HCT116 (cell line): ENCODE measurements around the gene RPL13A. TPM values are rescaled to one million over a fixed set of nuclear protein-coding genes. Genes with fewer than 3 reads are reported as not detected.

Source experiments
- ATAC-seq: fragments of 200-7000 bp; cut with Tn5 transposase; 2 replicates; pipeline ENCODE4 v1.9.1; 2020; ENCODE audit warnings: mild to moderate bottlenecking, moderate library complexity
- BruUV-seq: library from RNA; stranded (reverse); fragments of 400-500 nt; replicated peaks from 2 replicates; lab custom pipeline; 2021; lab: Mats Ljungman, UMichigan
- CTCF ChIA-PET: fragments of 300-600 bp; sonication (Branson Sonifier 250); formaldehyde crosslinking; loops from one replicate; lab custom pipeline; 2021; ENCODE audit warnings: antibody characterized with exemption; lab: Charles Lee
- POLR2A ChIA-PET: fragments of 300-600, 350-600 bp; sonication (Branson Sonifier 250); formaldehyde crosslinking; loops from one replicate; lab custom pipeline; 2021; ENCODE audit warnings: antibody characterized with exemption; lab: Charles Lee
- RAD21 ChIA-PET, 2 experiments: fragments of 300-600 bp; sonication (Branson Sonifier 250); formaldehyde crosslinking; loops; one replicate each; lab custom pipeline; 2023; ENCODE audit warnings: low total read pairs in 2 of 2; ENCODE audit not compliant: uncharacterized antibody in 2 of 2, unreplicated experiment in 2 of 2, low non-redundant PET in 1 of 2; lab: Charles Lee
- DNase-seq: peaks from one replicate; pipeline ENCODE4 v3.0.0-alpha.2; 2010; ENCODE audit warnings: low read depth, low spot score
- H2AFZ ChIP-seq: fragments of 200-600 bp; shearing (Covaris generic), sonication (generic); 2 replicates; pipeline ENCODE4 v1.6.1; 2017; ENCODE audit warnings: low read depth, mixed run types, mixed read lengths, antibody characterized with exemption, low read length; ENCODE audit not compliant: poor library complexity, severe bottlenecking
- H3K27ac ChIP-seq: 2 replicates; pipeline ENCODE4 v1.5.1; 2012; ENCODE audit warnings: low read depth, low read length
- H3K27me3 ChIP-seq: fragments of 200-600 bp; sonication (generic); 2 replicates; pipeline ENCODE4 v1.6.1; 2016; ENCODE audit warnings: mixed run types, low read length, mixed read lengths; ENCODE audit not compliant: insufficient read depth
- H3K36me3 ChIP-seq, 2 experiments: fragments of 200-500 bp in 1 of 2; fragments of 200-600 bp in 1 of 2; sonication (Bioruptor generic) in 1 of 2; sonication (generic) in 1 of 2; 2 replicates each; pipeline versions ENCODE4 v1.5.1 to v1.6.1; 2014 to 2016; ENCODE audit warnings: low read length in 2 of 2, inconsistent platforms in 1 of 2, mixed read lengths in 1 of 2, mixed run types in 1 of 2; ENCODE audit not compliant: insufficient read depth in 2 of 2, control insufficient read depth in 1 of 2
- H3K4me1 ChIP-seq, 2 experiments: fragments of 200-600 bp in 1 of 2; sonication (generic) in 1 of 2; 2 replicates each; pipeline versions ENCODE4 v1.5.1 to v1.6.1; 2012 to 2017; ENCODE audit warnings: low read length in 2 of 2, inconsistent platforms in 1 of 2, mild to moderate bottlenecking in 1 of 2, mixed read lengths in 1 of 2, mixed run types in 1 of 2, moderate library complexity in 1 of 2; ENCODE audit not compliant: insufficient read depth in 2 of 2, control insufficient read depth in 1 of 2
- H3K4me2 ChIP-seq: fragments of 200-600 bp; sonication (generic); 2 replicates; pipeline ENCODE4 v1.6.1; 2017; ENCODE audit warnings: mixed run types, low read length, mixed read lengths
- H3K4me3 ChIP-seq, 2 experiments: fragments of 200-600 bp in 1 of 2; sonication (generic) in 1 of 2; replicated peaks in 1 of 2; 2 replicates each; pipeline ENCODE4 v1.5.1; 2011 to 2016; ENCODE audit warnings: low read length in 2 of 2, control low read depth in 1 of 2, low read depth in 1 of 2, mild to moderate bottlenecking in 1 of 2, mixed read lengths in 1 of 2, mixed run types in 1 of 2
- H3K79me2 ChIP-seq: fragments of 200-600 bp; sonication (generic); 2 replicates; pipeline ENCODE4 v1.6.1; 2017; ENCODE audit warnings: mild to moderate bottlenecking, mixed run types, low read length, moderate library complexity, mixed read lengths; ENCODE audit not compliant: insufficient read depth
- H3K9ac ChIP-seq: fragments of 200-600 bp; sonication (generic); 2 replicates; pipeline ENCODE4 v1.6.1; 2016; ENCODE audit warnings: low read length, mixed read lengths
- H3K9me2 ChIP-seq: fragments of 200-600 bp; sonication (generic), shearing (Covaris generic); 2 replicates; pipeline ENCODE4 v1.6.1; 2017; ENCODE audit warnings: mixed run types, mild to moderate bottlenecking, moderate library complexity; ENCODE audit not compliant: insufficient read depth
- H3K9me3 ChIP-seq, 2 experiments: fragments of 200-500 bp in 1 of 2; fragments of 200-600 bp in 1 of 2; sonication (Bioruptor generic) in 1 of 2; sonication (generic) in 1 of 2; 2 replicates each; pipeline ENCODE4 v1.6.1; 2014 to 2017; ENCODE audit warnings: low read length in 2 of 2, mixed read lengths in 2 of 2, inconsistent platforms in 1 of 2, low read depth in 1 of 2, mild to moderate bottlenecking in 1 of 2, mixed run types in 1 of 2, moderate library complexity in 1 of 2; ENCODE audit not compliant: control insufficient read depth in 1 of 2, insufficient read depth in 1 of 2
- H4K20me1 ChIP-seq: fragments of 200-600 bp; sonication (generic), shearing (Covaris generic); 2 replicates; pipeline ENCODE4 v1.6.1; 2017; ENCODE audit warnings: mixed run types, mild to moderate bottlenecking, moderate library complexity; ENCODE audit not compliant: insufficient read depth
- CEBPB ChIP-seq: IDR thresholded peaks from 2 replicates; pipeline ENCODE4 v1.6.1; 2012; ENCODE audit warnings: low read depth
- EZH2 ChIP-seq: fragments of 200-600 bp; sonication (generic); IDR thresholded peaks from 2 replicates; pipeline ENCODE4 v1.6.1; 2017; ENCODE audit warnings: antibody characterized with exemption, mixed run types
- EZH2phosphoT487 ChIP-seq: fragments of 200-600 bp; IDR thresholded peaks from 2 replicates; pipeline ENCODE4 v1.6.1; 2018; ENCODE audit warnings: antibody characterized with exemption, borderline replicate concordance
- FOSL1 ChIP-seq: IDR thresholded peaks from 2 replicates; pipeline ENCODE4 v1.6.1; 2012; ENCODE audit warnings: low read depth
- POLR2A ChIP-seq: IDR thresholded peaks from 2 replicates; pipeline ENCODE4 v1.7.0; 2011; ENCODE audit warnings: borderline replicate concordance; ENCODE audit not compliant: insufficient read depth, insufficient read length; ENCODE audit errors: extremely low read depth
- SIN3A ChIP-seq: IDR thresholded peaks from 2 replicates; pipeline ENCODE4 v1.6.1; 2012; ENCODE audit warnings: low read depth
- SP1 ChIP-seq: IDR thresholded peaks from 2 replicates; pipeline ENCODE4 v1.6.1; 2012; ENCODE audit warnings: low read depth
- SRF ChIP-seq: IDR thresholded peaks from 2 replicates; pipeline ENCODE4 v1.6.1; 2012; ENCODE audit warnings: low read depth
- TCF7L2 ChIP-seq: IDR thresholded peaks from 2 replicates; pipeline ENCODE4 v1.7.0; 2011; ENCODE audit warnings: borderline replicate concordance, inconsistent platforms; ENCODE audit not compliant: insufficient read depth, insufficient read length; ENCODE audit errors: extremely low read depth
- ZNF274 ChIP-seq: fragments of 200-500 bp; sonication (Bioruptor generic); IDR thresholded peaks from 2 replicates; pipeline ENCODE4 v1.6.1; 2014; ENCODE audit warnings: mild to moderate bottlenecking, low read depth, low read length, inconsistent platforms
- intact Hi-C: fragments of 100-400 bp; cut with micrococcal nuclease; formaldehyde crosslinking; loops from 2 replicates; pipeline ENCODE4 v1.10.0; 2022
- total RNA-seq: library from RNA; stranded (reverse); gene quantifications from one replicate; pipeline ENCODE4 v1.2.1, GENCODE V29; 2021; ENCODE audit not compliant: unreplicated experiment
- TF ChIP-seq, protein P1 (sequence below): IDR thresholded peaks from 2 replicates; pipeline ENCODE4 v1.6.1; 2012
- TF ChIP-seq, protein P2 (sequence below): IDR thresholded peaks from 2 replicates; pipeline ENCODE4 v1.6.1; 2012; ENCODE audit warnings: low read depth
- TF ChIP-seq, protein P3 (sequence below), 3 experiments: fragments of 200-600 bp in 1 of 3; sonication (generic) in 1 of 3; IDR thresholded peaks in 2 of 3; conservative IDR thresholded peaks in 1 of 3; 2 replicates each; pipeline ENCODE4 v1.5.1; 2012 to 2017; ENCODE audit warnings: low read depth in 2 of 3, low read length in 2 of 3, antibody characterized with exemption in 1 of 3, borderline replicate concordance in 1 of 3, control low read depth in 1 of 3, mild to moderate bottlenecking in 1 of 3, mixed read lengths in 1 of 3, mixed run types in 1 of 3, moderate library complexity in 1 of 3; ENCODE audit not compliant: insufficient read depth in 1 of 3
- TF ChIP-seq, protein P4 (sequence below): IDR thresholded peaks from 2 replicates; pipeline ENCODE4 v1.6.1; 2012

Gene RPL13A
- total RNA-seq, 1 experiment from 2014 or later = 3,719 TPM

DNA sequence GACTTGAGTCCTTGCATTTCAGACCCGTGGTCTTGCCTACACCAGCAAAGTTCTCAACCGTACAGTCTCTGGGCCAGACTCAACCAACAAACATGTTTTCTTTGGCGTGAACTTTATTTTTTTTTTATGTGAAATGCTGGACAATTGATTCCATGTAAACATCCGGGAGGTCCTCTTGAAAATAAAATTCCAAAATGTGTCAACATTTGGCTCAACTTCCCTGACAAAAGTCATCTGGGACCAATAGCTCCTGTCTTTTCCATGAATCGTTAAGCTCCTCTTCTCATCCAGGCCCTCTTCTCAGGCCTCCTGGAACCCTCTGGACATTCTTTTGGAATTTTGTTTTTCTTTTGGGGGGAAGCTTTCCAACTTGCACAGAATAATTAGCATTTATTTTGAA is 31.6 kb upstream of the RPL13A start:
- Histone ChIP-seq H3K79me2 (peaks cover 24% of the 10 kb centered on the region), H3K9me2 (no peaks in the 10 kb centered on the region), H4K20me1 (no peaks in the 10 kb centered on the region), H3K4me3 (no peak overlapping the region), H3K9me3 (no peaks in the 10 kb centered on the region), H3K4me1 (peaks cover 10 to 20% of the 10 kb centered on the region in 2 experiments; a peak in 2 of 4 replicates), H2AFZ (no peak overlapping the region), H3K27me3 (no peaks in the 10 kb centered on the region), H3K36me3 (no peaks in the 10 kb centered on the region), H3K4me2 (no peak overlapping the region), H3K27ac (no peak overlapping the region), H3K9ac (no peak overlapping the region)
- CTCF ChIA-PET = interaction anchor here (1.5 kb wide), 1 partner anchor 18 kb away, joined by 5 read pairs; the partner anchor contains the start of gene FLT3LG
- RAD21 ChIA-PET = no interaction called here
- ATAC-seq (no peak), DNase-seq (no peak)
- no TSS peak for BruUV-seq
- intact Hi-C loops = no loop called here
- POLR2A ChIA-PET = interaction anchor here (1.5 kb wide), 1 partner anchor 39 kb away, joined by 5 read pairs; no protein-coding TSS in a partner anchor
- TF ChIP-seq, protein P1, sequence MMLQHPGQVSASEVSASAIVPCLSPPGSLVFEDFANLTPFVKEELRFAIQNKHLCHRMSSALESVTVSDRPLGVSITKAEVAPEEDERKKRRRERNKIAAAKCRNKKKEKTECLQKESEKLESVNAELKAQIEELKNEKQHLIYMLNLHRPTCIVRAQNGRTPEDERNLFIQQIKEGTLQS = no peak
- TF ChIP-seq SP1 = no peak
- TF ChIP-seq EZH2 = no peak
- TF ChIP-seq, protein P2, sequence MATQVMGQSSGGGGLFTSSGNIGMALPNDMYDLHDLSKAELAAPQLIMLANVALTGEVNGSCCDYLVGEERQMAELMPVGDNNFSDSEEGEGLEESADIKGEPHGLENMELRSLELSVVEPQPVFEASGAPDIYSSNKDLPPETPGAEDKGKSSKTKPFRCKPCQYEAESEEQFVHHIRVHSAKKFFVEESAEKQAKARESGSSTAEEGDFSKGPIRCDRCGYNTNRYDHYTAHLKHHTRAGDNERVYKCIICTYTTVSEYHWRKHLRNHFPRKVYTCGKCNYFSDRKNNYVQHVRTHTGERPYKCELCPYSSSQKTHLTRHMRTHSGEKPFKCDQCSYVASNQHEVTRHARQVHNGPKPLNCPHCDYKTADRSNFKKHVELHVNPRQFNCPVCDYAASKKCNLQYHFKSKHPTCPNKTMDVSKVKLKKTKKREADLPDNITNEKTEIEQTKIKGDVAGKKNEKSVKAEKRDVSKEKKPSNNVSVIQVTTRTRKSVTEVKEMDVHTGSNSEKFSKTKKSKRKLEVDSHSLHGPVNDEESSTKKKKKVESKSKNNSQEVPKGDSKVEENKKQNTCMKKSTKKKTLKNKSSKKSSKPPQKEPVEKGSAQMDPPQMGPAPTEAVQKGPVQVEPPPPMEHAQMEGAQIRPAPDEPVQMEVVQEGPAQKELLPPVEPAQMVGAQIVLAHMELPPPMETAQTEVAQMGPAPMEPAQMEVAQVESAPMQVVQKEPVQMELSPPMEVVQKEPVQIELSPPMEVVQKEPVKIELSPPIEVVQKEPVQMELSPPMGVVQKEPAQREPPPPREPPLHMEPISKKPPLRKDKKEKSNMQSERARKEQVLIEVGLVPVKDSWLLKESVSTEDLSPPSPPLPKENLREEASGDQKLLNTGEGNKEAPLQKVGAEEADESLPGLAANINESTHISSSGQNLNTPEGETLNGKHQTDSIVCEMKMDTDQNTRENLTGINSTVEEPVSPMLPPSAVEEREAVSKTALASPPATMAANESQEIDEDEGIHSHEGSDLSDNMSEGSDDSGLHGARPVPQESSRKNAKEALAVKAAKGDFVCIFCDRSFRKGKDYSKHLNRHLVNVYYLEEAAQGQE = no peak
- no peak for TF ChIP-seq ZNF274
- TF ChIP-seq EZH2phosphoT487 = no peak
- TF ChIP-seq, protein P3, sequence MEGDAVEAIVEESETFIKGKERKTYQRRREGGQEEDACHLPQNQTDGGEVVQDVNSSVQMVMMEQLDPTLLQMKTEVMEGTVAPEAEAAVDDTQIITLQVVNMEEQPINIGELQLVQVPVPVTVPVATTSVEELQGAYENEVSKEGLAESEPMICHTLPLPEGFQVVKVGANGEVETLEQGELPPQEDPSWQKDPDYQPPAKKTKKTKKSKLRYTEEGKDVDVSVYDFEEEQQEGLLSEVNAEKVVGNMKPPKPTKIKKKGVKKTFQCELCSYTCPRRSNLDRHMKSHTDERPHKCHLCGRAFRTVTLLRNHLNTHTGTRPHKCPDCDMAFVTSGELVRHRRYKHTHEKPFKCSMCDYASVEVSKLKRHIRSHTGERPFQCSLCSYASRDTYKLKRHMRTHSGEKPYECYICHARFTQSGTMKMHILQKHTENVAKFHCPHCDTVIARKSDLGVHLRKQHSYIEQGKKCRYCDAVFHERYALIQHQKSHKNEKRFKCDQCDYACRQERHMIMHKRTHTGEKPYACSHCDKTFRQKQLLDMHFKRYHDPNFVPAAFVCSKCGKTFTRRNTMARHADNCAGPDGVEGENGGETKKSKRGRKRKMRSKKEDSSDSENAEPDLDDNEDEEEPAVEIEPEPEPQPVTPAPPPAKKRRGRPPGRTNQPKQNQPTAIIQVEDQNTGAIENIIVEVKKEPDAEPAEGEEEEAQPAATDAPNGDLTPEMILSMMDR (IDR thresholded peaks at IDR 0.05 in 2 of 3, conservative IDR thresholded peaks at IDR 0.05 in 1 of 3; ENCODE audit: borderline replicate concordance in 1 of 3, insufficient read depth in 1 of 3, low read depth in 2 of 3, low read length in 2 of 3) = no peak
- no peak for TF ChIP-seq TCF7L2
- TF ChIP-seq SRF = no peak
- no peak for TF ChIP-seq POLR2A
- TF ChIP-seq FOSL1 = no peak
- TF ChIP-seq SIN3A = no peak
- TF ChIP-seq CEBPB = no peak
- TF ChIP-seq, protein P4, sequence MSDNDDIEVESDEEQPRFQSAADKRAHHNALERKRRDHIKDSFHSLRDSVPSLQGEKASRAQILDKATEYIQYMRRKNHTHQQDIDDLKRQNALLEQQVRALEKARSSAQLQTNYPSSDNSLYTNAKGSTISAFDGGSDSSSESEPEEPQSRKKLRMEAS = no peak
